ENCODE results near the gene ORMDL2.
"Not testable (repeated sequence)": the region's sequence is repeated elsewhere in the genome, so short reads cannot be mapped to it uniquely, and the experiment has no call there.

DNA sequence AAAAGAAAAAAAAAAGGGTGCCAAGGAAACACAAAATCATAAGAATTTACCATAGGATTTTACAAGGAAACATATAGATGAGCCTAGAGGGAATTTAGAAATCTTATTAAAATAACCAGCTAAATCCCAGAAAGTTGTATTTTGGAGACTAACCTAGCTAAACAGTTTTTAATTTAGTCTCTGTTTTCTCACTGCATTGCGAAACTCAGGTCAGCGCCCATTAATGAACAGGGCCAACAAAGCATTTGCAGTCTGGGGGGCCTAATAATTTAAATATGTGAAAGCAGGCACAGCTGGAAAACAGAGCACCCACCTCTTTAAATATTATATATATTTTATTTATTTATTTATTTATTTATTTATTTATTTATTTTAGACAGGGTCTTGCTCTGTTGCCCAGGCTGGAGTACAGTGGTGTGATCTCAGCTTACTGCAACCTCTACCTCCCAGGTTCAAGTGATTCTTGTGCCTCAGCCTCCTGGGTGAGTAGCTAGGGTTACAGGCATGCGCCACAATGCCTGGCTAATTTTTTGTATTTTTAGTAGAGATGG is 48.7 kb downstream of the ORMDL2 start:
- TF ChIP-seq, protein P1, sequence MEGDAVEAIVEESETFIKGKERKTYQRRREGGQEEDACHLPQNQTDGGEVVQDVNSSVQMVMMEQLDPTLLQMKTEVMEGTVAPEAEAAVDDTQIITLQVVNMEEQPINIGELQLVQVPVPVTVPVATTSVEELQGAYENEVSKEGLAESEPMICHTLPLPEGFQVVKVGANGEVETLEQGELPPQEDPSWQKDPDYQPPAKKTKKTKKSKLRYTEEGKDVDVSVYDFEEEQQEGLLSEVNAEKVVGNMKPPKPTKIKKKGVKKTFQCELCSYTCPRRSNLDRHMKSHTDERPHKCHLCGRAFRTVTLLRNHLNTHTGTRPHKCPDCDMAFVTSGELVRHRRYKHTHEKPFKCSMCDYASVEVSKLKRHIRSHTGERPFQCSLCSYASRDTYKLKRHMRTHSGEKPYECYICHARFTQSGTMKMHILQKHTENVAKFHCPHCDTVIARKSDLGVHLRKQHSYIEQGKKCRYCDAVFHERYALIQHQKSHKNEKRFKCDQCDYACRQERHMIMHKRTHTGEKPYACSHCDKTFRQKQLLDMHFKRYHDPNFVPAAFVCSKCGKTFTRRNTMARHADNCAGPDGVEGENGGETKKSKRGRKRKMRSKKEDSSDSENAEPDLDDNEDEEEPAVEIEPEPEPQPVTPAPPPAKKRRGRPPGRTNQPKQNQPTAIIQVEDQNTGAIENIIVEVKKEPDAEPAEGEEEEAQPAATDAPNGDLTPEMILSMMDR (IDR thresholded peaks at IDR 0.05; ENCODE audit: extremely low read depth in 1 of 2, insufficient read depth in 1 of 2, low read depth in 1 of 2, low read length in 2 of 2) = not testable (repeated sequence)
- TF ChIP-seq POLR2A (IDR thresholded peaks at IDR 0.05; ENCODE audit: low read depth, low read length); POLR2AphosphoS5 (IDR thresholded peaks at IDR 0.05; ENCODE audit: insufficient read depth, low read depth, low read length); JUN (IDR thresholded peaks at IDR 0.05; ENCODE audit: borderline replicate concordance, insufficient read depth, insufficient read length, low read depth); EZH2 (IDR thresholded peaks at IDR 0.05; ENCODE audit: borderline replicate concordance, low read depth, low read length, severe bottlenecking): not testable (repeated sequence)
